ENCODE results near the gene TRAF5.
"Not testable (repeated sequence)": the region's sequence is repeated elsewhere in the genome, so short reads cannot be mapped to it uniquely, and the experiment has no call there.

The TRAF5 gene

DNA sequence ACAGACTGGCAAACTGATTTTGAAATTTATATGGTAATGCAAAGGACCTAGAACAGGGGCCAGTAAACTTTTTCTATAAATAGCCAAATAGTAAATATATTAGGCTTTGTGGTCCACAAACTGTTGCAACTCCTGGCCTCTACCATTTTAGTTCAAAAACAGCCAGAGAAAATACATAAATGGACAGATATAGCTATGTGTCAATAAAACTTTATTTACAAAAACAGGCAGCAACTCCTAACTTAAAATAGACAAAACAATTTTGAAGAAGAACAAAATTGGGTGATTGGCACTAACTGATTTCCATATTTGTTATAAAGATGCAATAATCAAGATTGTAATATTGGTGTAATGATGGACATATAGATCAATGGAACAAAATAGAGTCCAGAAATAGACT lies 6.7 kb upstream of the TRAF5 start:
- TF ChIP-seq EZH2phosphoT487 (IDR thresholded peaks at IDR 0.05; ENCODE audit: low read length) (no peak), EZH2 (optimal IDR thresholded peaks at IDR 0.05; ENCODE audit: low read depth, low read length) (no peak)
- TF ChIP-seq, protein P1, sequence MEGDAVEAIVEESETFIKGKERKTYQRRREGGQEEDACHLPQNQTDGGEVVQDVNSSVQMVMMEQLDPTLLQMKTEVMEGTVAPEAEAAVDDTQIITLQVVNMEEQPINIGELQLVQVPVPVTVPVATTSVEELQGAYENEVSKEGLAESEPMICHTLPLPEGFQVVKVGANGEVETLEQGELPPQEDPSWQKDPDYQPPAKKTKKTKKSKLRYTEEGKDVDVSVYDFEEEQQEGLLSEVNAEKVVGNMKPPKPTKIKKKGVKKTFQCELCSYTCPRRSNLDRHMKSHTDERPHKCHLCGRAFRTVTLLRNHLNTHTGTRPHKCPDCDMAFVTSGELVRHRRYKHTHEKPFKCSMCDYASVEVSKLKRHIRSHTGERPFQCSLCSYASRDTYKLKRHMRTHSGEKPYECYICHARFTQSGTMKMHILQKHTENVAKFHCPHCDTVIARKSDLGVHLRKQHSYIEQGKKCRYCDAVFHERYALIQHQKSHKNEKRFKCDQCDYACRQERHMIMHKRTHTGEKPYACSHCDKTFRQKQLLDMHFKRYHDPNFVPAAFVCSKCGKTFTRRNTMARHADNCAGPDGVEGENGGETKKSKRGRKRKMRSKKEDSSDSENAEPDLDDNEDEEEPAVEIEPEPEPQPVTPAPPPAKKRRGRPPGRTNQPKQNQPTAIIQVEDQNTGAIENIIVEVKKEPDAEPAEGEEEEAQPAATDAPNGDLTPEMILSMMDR (IDR thresholded peaks at IDR 0.05; ENCODE audit: low read length), result no peak
- no peak overlapping the region for H3K4me2 ChIP-seq (ENCODE audit: low read depth, low read length)

DNA sequence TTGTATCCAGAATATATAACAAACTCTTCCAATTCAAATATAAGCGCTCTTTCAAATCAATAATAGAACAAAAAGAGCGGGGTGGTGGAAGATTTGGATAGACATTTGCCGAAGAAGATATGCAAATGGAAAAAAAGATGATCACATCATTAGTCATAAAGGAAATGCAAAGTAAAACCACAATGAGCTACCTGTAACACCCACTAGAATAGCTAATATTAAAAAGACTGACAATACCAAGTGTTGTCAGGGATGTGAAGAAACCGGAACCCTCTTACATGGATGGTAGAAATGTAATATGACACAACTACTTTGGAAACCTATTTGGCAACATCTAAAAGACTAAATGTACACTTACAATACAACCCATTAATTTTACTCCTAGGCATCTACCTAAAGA lies 5.7 kb upstream of the TRAF5 start:
- TF ChIP-seq EZH2 (optimal IDR thresholded peaks at IDR 0.05; ENCODE audit: low read depth, low read length), result no peak
- TF ChIP-seq, protein P1 (IDR thresholded peaks at IDR 0.05; ENCODE audit: low read length), result no peak
- TF ChIP-seq EZH2phosphoT487 (IDR thresholded peaks at IDR 0.05; ENCODE audit: low read length), result no peak
- Histone ChIP-seq H3F3A (ENCODE audit: insufficient read depth, low read length) (peaks cover 8% of the 10 kb centered on the region), H4K20me1 (ENCODE audit: insufficient read depth, low read length) (no peaks in the 10 kb centered on the region), H3K9me3 (replicated peaks; ENCODE audit: insufficient read depth, low read length) (no peaks in the 10 kb centered on the region), H3K4me2 (ENCODE audit: low read depth, low read length) (no peak overlapping the region), H3K9ac (ENCODE audit: low read length) (no peak overlapping the region), H3K4me3 (ENCODE audit: low read length) (no peak overlapping the region), H3K4me1 (ENCODE audit: low read length) (0 out of 2 replicates have a peak, but pooled peaks cover 4% of the 10 kb centered on the region), H3K79me2 (ENCODE audit: low read length) (no peaks in the 10 kb centered on the region), H3K36me3 (replicated peaks; ENCODE audit: insufficient read depth, low read length) (no peaks in the 10 kb centered on the region), H3K9me2 (replicated peaks; ENCODE audit: insufficient read depth, low read length) (no peaks in the 10 kb centered on the region), H3K27ac (ENCODE audit: low read length) (no peak overlapping the region), H2AFZ (ENCODE audit: low read length) (no peak overlapping the region), H3K27me3 (replicated peaks; ENCODE audit: insufficient read depth, low read length) (no peaks in the 10 kb centered on the region)
- DNase-seq, result no peak

More for the DNA sequence above, 6.7 kb upstream of the TRAF5 start:
- Histone ChIP-seq H3K79me2 (ENCODE audit: low read length) (no peaks in the 10 kb centered on the region), H3K27ac (ENCODE audit: low read length) (no peak overlapping the region), H3K4me3 (ENCODE audit: low read length) (no peak overlapping the region), H3K9ac (ENCODE audit: low read length) (no peak overlapping the region), H2AFZ (ENCODE audit: low read length) (no peak overlapping the region), H3F3A (ENCODE audit: insufficient read depth, low read length) (0 out of 2 replicates have a peak, but pooled peaks cover 3% of the 10 kb centered on the region), H3K36me3 (replicated peaks; ENCODE audit: insufficient read depth, low read length) (no peaks in the 10 kb centered on the region), H3K27me3 (replicated peaks; ENCODE audit: insufficient read depth, low read length) (no peaks in the 10 kb centered on the region), H4K20me1 (ENCODE audit: insufficient read depth, low read length) (no peaks in the 10 kb centered on the region), H3K9me3 (replicated peaks; ENCODE audit: insufficient read depth, low read length) (no peaks in the 10 kb centered on the region), H3K9me2 (replicated peaks; ENCODE audit: insufficient read depth, low read length) (no peaks in the 10 kb centered on the region), H3K4me1 (ENCODE audit: low read length) (0 out of 2 replicates have a peak, but pooled peaks cover 4% of the 10 kb centered on the region)
- DNase-seq, result no peak

DNA sequence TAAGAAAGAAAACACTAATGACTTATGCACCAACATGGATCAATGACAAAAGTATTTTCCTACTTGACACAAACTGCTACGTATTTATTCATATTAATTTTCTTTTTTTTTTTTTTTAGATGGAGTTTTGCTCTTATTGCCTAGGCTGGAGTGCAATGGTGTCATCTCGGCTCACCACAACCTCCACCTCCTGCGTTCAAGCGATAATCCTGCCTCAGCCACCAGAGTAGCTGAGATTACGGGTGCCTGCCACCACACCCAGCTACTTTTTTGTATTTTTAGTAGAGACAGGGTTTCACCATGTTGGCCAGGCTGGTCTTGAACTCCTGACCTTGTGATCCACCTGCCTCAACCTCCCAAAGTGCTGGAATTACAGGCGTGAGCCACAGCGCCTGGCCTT lies 5.0 kb upstream of the TRAF5 start:
- H3K27me3 ChIP-seq (replicated peaks; ENCODE audit: insufficient read depth, low read length); H3K4me3 ChIP-seq (ENCODE audit: low read length); H2AFZ ChIP-seq (ENCODE audit: low read length); H3K9me2 ChIP-seq (replicated peaks; ENCODE audit: insufficient read depth, low read length); H4K20me1 ChIP-seq (ENCODE audit: insufficient read depth, low read length); H3K4me2 ChIP-seq (ENCODE audit: low read depth, low read length); H3K4me1 ChIP-seq (ENCODE audit: low read length); H3K79me2 ChIP-seq (ENCODE audit: low read length); H3K9ac ChIP-seq (ENCODE audit: low read length); H3K9me3 ChIP-seq (replicated peaks; ENCODE audit: insufficient read depth, low read length); H3K27ac ChIP-seq (ENCODE audit: low read length); DNase-seq; H3K36me3 ChIP-seq (replicated peaks; ENCODE audit: insufficient read depth, low read length): not testable (repeated sequence)
- peaks cover 13% of the 10 kb centered on the region for H3F3A ChIP-seq (ENCODE audit: insufficient read depth, low read length)

DNA sequence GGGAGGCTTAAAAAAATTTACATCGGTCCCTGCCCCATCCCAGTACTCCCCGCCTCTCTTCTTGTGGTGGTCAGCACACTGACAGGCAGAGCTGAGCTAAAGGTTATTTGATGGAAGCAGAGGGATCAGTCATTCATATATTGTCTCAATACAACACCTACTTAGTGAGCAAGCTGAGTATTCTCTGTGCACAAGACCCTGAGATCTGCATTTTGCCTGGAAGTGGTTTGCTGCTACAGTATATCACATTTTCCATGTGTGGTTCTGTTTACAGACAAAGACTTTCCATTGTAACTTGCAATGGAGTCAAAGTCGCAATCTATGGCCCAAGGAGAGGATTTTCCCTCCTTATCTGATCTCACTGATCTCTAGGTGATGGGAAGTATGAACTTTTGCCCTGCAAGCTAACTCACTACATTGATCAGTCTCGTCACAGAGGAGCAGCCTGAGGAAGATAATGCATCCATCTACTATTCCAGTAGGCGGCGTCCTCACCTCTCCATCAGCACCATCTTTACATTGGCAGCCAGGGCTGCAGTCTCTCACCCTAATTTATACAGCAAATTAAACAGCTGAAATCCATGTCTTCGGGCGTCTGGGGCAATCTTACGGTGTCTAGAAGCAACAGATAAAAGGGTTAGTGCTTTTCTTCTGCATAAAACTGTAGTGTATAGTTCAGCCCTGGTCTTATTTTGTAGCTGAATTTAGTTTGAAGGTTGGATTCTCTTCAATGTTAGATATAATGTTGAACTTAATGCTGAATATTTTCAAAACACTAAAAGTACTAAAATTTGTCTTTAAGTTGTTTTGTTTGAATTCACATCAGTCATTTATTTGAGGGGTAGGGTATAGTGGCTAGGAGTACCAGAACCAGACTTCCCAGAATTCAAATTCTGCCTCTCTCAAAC lies 3.2 kb upstream of the TRAF5 start:
- DNase-seq, result peak; percentile 77
- H3F3A ChIP-seq (ENCODE audit: insufficient read depth, low read length), result peaks cover 26% of the 10 kb centered on the region
- 0 out of 2 replicates have a peak overlapping the region, but pooled peaks have one; percentile 32 for H2AFZ ChIP-seq (ENCODE audit: low read length)
- peaks cover 16% of the 10 kb centered on the region for H3K4me1 ChIP-seq (ENCODE audit: low read length)
- H4K20me1 ChIP-seq (ENCODE audit: insufficient read depth, low read length), result no peaks in the 10 kb centered on the region
- no peaks in the 10 kb centered on the region for H3K9me2 ChIP-seq (replicated peaks; ENCODE audit: insufficient read depth, low read length)
- H3K27ac ChIP-seq (ENCODE audit: low read length), result no peak overlapping the region
- H3K4me2 ChIP-seq (ENCODE audit: low read depth, low read length), result no peak overlapping the region
- H3K79me2 ChIP-seq (ENCODE audit: low read length), result peaks cover 8% of the 10 kb centered on the region
- H3K27me3 ChIP-seq (replicated peaks; ENCODE audit: insufficient read depth, low read length), result no peaks in the 10 kb centered on the region
- H3K36me3 ChIP-seq (replicated peaks; ENCODE audit: insufficient read depth, low read length), result no peaks in the 10 kb centered on the region
- TF ChIP-seq EZH2 (optimal IDR thresholded peaks at IDR 0.05; ENCODE audit: low read depth, low read length) (no peak), EZH2phosphoT487 (IDR thresholded peaks at IDR 0.05; ENCODE audit: low read length) (no peak)
- TF ChIP-seq, protein P1 (IDR thresholded peaks at IDR 0.05; ENCODE audit: low read length), result peak; percentile 99
- H3K9ac ChIP-seq (ENCODE audit: low read length), result no peak overlapping the region
- H3K4me3 ChIP-seq (ENCODE audit: low read length), result no peak overlapping the region
- no peaks in the 10 kb centered on the region for H3K9me3 ChIP-seq (replicated peaks; ENCODE audit: insufficient read depth, low read length)
